OCI-LY1 (cell line): ENCODE results near the gene TOB1.

Experiments used
- H2AFZ ChIP-seq: fragments of 200-600 bp; sonication (generic), shearing (Covaris generic); 2 replicates; pipeline ENCODE4 v1.6.0; 2014; ENCODE audit warnings: antibody characterized with exemption, mild to moderate bottlenecking, low read length
- H3F3A ChIP-seq: fragments of 200-600 bp; sonication (generic), shearing (Covaris generic); 2 replicates; pipeline ENCODE4 v1.6.0; 2014; ENCODE audit warnings: mild to moderate bottlenecking, antibody characterized with exemption, low read length, moderate library complexity; ENCODE audit not compliant: insufficient read depth
- H3K27ac ChIP-seq: fragments of 200-600 bp; sonication (generic); 2 replicates; pipeline ENCODE4 v1.5.1; 2014; ENCODE audit warnings: low read length, mixed run types, mild to moderate bottlenecking, low read depth; ENCODE audit not compliant: poor library complexity, severe bottlenecking
- H3K27me3 ChIP-seq: fragments of 200-600 bp; sonication (generic); 2 replicates; pipeline ENCODE4 v1.6.0; 2014; ENCODE audit warnings: antibody characterized with exemption, mild to moderate bottlenecking, low read length, moderate library complexity; ENCODE audit not compliant: insufficient read depth
- H3K36me3 ChIP-seq: fragments of 200-600 bp; sonication (generic); 2 replicates; pipeline ENCODE4 v1.6.1; 2014; ENCODE audit warnings: mild to moderate bottlenecking, antibody characterized with exemption, low read length, moderate library complexity, mixed read lengths; ENCODE audit not compliant: insufficient read depth
- H3K4me1 ChIP-seq: fragments of 200-600 bp; sonication (generic); 2 replicates; pipeline ENCODE4 v1.5.1; 2014; ENCODE audit warnings: mild to moderate bottlenecking, low read length, moderate library complexity; ENCODE audit not compliant: insufficient read depth, severe bottlenecking
- H3K4me2 ChIP-seq: fragments of 200-600 bp; sonication (generic), shearing (Covaris generic); 2 replicates; pipeline ENCODE4 v1.6.1; 2014; ENCODE audit warnings: low read length
- H3K4me3 ChIP-seq: fragments of 200-600 bp; sonication (generic); 2 replicates; pipeline ENCODE4 v1.5.1; 2014; ENCODE audit warnings: low read length, low read depth, mild to moderate bottlenecking, mixed read lengths; ENCODE audit not compliant: poor library complexity, severe bottlenecking
- H3K79me2 ChIP-seq: fragments of 200-600 bp; shearing (Covaris generic); 2 replicates; pipeline ENCODE4 v1.6.1; 2016; ENCODE audit warnings: mixed run types, low read length, mixed read lengths; ENCODE audit not compliant: insufficient read depth
- H3K9ac ChIP-seq: fragments of 200-600 bp; sonication (generic), shearing (Covaris generic); 2 replicates; pipeline ENCODE4 v1.6.1; 2014; ENCODE audit warnings: mild to moderate bottlenecking, low read length, mixed read lengths
- H3K9me2 ChIP-seq: fragments of 200-600 bp; sonication (generic), shearing (Covaris generic); 2 replicates; pipeline ENCODE4 v1.6.1; 2014; ENCODE audit warnings: low read depth, mild to moderate bottlenecking, low read length, mixed read lengths
- H3K9me3 ChIP-seq: fragments of 200-600 bp; shearing (Covaris generic); 2 replicates; pipeline ENCODE4 v1.6.1; 2014; ENCODE audit warnings: low read length, mixed read lengths
- H4K20me1 ChIP-seq: fragments of 200-600 bp; sonication (generic), shearing (Covaris generic); 2 replicates; pipeline ENCODE4 v1.6.0; 2016; ENCODE audit warnings: mild to moderate bottlenecking, low read length; ENCODE audit not compliant: insufficient read depth
- CTCF ChIP-seq: fragments of 200-600 bp; sonication (generic), shearing (Covaris generic); IDR thresholded peaks from 2 replicates; pipeline ENCODE4 v1.5.1; 2017; ENCODE audit warnings: mild to moderate bottlenecking, antibody characterized with exemption, low read length, moderate library complexity, mixed read lengths
- EZH2 ChIP-seq: fragments of 200-600 bp; sonication (generic), shearing (Covaris generic); IDR thresholded peaks from 2 replicates; pipeline ENCODE4 v1.8.0; 2017; ENCODE audit warnings: borderline replicate concordance, mixed run types, mild to moderate bottlenecking, antibody characterized with exemption, low read length, moderate library complexity, mixed read lengths

Gene TOB1

DNA sequence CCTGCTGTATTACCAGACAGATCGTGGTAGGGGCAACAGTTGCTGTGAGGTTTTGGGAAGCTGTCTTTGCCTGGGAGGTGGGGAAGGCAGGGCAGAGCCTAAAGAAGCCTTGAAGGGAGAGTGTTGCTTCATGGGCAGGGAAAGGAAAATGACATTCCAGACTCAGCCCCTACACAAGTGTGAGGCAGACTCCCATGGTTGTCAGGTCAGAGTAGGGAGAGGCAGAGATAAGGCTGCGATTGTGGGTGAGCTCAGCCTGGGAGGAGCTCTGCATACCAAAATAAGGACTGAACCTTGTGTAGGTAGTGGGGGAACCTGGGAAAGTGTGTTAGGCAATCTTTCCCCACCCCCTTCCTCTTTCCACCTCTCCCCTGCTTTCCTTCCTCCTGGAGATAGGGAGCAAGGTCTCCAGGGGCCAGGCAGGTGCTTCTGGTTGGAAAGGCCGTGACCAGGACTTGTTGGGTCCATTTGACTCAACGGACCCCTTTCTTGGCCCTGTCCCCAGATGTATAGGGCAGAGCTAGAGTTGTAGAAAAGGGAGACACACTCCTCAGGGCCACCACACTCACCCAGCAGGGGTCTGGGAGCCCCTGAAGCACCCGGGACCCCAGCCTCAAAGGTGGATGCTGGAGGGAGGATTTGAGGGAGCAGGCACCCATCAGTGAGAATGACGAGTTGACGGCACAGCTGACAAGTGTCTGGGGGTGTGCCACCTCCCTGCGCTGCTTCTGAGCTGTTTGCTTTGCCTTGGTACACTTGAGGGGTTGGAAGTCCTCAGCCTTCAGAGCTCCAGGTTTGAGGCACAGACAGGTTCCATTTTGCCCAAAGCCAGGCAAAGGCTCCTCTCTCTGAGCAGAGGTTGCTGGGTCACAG lies 18.5 kb upstream of the TOB1 start:
- H3K9me2 ChIP-seq = no peaks in the 10 kb centered on the region
- no peak overlapping the region for H3K4me3 ChIP-seq
- no peak overlapping the region for H3K27ac ChIP-seq
- H3K79me2 ChIP-seq = no peaks in the 10 kb centered on the region
- no peaks in the 10 kb centered on the region for H3F3A ChIP-seq
- H3K9ac ChIP-seq = no peak overlapping the region
- TF ChIP-seq CTCF (no peak), EZH2 (no peak)
- H4K20me1 ChIP-seq = no peaks in the 10 kb centered on the region
- H3K36me3 ChIP-seq = no peaks in the 10 kb centered on the region; the same call in 1 of the 2 replicates
- no peak overlapping the region for H3K4me2 ChIP-seq
- no peak overlapping the region for H2AFZ ChIP-seq
- H3K9me3 ChIP-seq = no peaks in the 10 kb centered on the region
- H3K4me1 ChIP-seq = no peaks in the 10 kb centered on the region
- no peaks in the 10 kb centered on the region for H3K27me3 ChIP-seq

- no peak for TF ChIP-seq EZH2
- TF ChIP-seq CTCF = no peak
- H3F3A ChIP-seq = no peaks in the 10 kb centered on the region
- no peak overlapping the region for H3K4me3 ChIP-seq
- H3K36me3 ChIP-seq = no peaks in the 10 kb centered on the region; the same call in 1 of the 2 replicates
- no peaks in the 10 kb centered on the region for H3K27me3 ChIP-seq
- no peaks in the 10 kb centered on the region for H3K79me2 ChIP-seq
- H3K9me2 ChIP-seq = no peaks in the 10 kb centered on the region
- no peak overlapping the region for H3K27ac ChIP-seq
- H4K20me1 ChIP-seq = no peaks in the 10 kb centered on the region
- no peak overlapping the region for H3K4me2 ChIP-seq
- H3K4me1 ChIP-seq = no peaks in the 10 kb centered on the region
- no peaks in the 10 kb centered on the region for H3K9me3 ChIP-seq
- no peak overlapping the region for H3K9ac ChIP-seq
- H2AFZ ChIP-seq = no peak overlapping the region
Observed at GRCh38 chr17:50883850-50884438, 17.8 kb upstream of the TOB1 start.

DNA sequence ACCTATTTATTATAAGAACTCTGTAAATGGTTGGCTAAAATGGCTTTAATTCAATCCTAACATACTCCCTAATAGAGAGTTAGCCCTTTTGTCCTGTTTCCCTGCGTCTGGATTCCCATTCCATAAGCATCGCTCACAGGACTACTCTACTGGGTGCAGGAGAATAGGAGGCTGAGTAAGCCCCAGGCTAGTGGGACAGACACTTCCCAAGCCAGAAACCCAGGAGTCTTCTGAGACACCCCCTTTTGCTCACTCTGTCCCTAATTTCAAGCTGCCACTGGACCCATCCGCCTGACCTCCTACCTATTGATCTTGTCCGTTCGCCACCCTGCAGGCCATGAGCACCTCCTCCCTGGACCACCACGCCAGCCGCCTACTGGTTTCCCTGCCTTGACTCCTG lies 16.7 kb upstream of the TOB1 start:
- TF ChIP-seq CTCF (no peak), EZH2 (no peak)
- H3K9ac ChIP-seq = no peak overlapping the region
- H3K79me2 ChIP-seq = no peaks in the 10 kb centered on the region
- H3F3A ChIP-seq = no peaks in the 10 kb centered on the region
- H3K27ac ChIP-seq = no peak overlapping the region
- no peak overlapping the region for H2AFZ ChIP-seq
- no peaks in the 10 kb centered on the region; the same call in 1 of the 2 replicates for H3K36me3 ChIP-seq
- no peaks in the 10 kb centered on the region for H4K20me1 ChIP-seq
- no peak overlapping the region for H3K4me2 ChIP-seq
- H3K27me3 ChIP-seq = no peaks in the 10 kb centered on the region
- no peaks in the 10 kb centered on the region for H3K9me3 ChIP-seq
- no peaks in the 10 kb centered on the region for H3K4me1 ChIP-seq
- H3K9me2 ChIP-seq = no peaks in the 10 kb centered on the region
- H3K4me3 ChIP-seq = no peak overlapping the region
